Effector memory CD4-positive, alpha-beta T cell (primary cell): ENCODE results near the gene TRAPPC5.

ENCODE experiments used
- DNase-seq, 3 donors: peaks; one replicate each; pipeline ENCODE4 v3.0.0-alpha.2; 2020
- H3K27ac ChIP-seq: 2 replicates; pipeline ENCODE4 v1.7.0; 2013; ENCODE audit warnings: mild to moderate bottlenecking, low read length, moderate library complexity; ENCODE audit not compliant: insufficient read depth, poor library complexity, severe bottlenecking
- H3K27me3 ChIP-seq: replicated peaks from 2 replicates; pipeline ENCODE4 v1.7.0; 2013; ENCODE audit warnings: mild to moderate bottlenecking, low read length; ENCODE audit not compliant: insufficient read depth, control insufficient read depth, poor library complexity, severe bottlenecking
- H3K36me3 ChIP-seq: 2 replicates; pipeline ENCODE4 v1.7.0; 2013; ENCODE audit warnings: mild to moderate bottlenecking, low read length, moderate library complexity; ENCODE audit not compliant: control insufficient read depth, insufficient read depth
- H3K4me1 ChIP-seq: 2 replicates; pipeline ENCODE4 v1.7.0; 2013; ENCODE audit warnings: low read length, mild to moderate bottlenecking; ENCODE audit not compliant: control insufficient read depth, insufficient read depth, poor library complexity, severe bottlenecking
- H3K4me3 ChIP-seq: 2 replicates; pipeline ENCODE4 v1.7.0; 2013; ENCODE audit warnings: low read length, low read depth, mild to moderate bottlenecking; ENCODE audit not compliant: insufficient read depth, poor library complexity, severe bottlenecking
- H3K9me3 ChIP-seq: 2 replicates; pipeline ENCODE4 v1.7.0; 2013; ENCODE audit warnings: mild to moderate bottlenecking, low read length, moderate library complexity; ENCODE audit not compliant: control insufficient read depth
- total RNA-seq, 3 donors: gene quantifications; one replicate each; lab custom pipeline; 2026; lab: John Stamatoyannopoulos, UW

Gene TRAPPC5
- total RNA-seq = 1.2 to 2.1 (median 1.7) reads per million in 3 donors

- Histone ChIP-seq H3K36me3 (peaks cover 7% of the 10 kb centered on the region), H3K27me3 (no peaks in the 10 kb centered on the region), H3K27ac (peak within 1 kb of the TSS; percentile 91), H3K4me3 (peak within 1 kb of the TSS; percentile 99), H3K4me1 (peaks cover 37% of the 10 kb centered on the region), H3K9me3 (no peaks in the 10 kb centered on the region)
- peak; percentile 75 to 79 (median 75) for DNase-seq
Measured at GRCh38 chr19:7680606-7681339, at the start of gene TRAPPC5. TSS of gene TRAPPC5 (plus strand) at chr19:7680833. CDS start at chr19:7682254, 1,421 bp downstream.

GRCh38 chr19:7631577-7631976 is 49.1 kb upstream of the TRAPPC5 start:
- DNase-seq = no peak
- H3K36me3 ChIP-seq = peaks cover 7% of the 10 kb centered on the region
- no peak overlapping the region for H3K27ac ChIP-seq
- H3K4me3 ChIP-seq = no peak overlapping the region
- H3K4me1 ChIP-seq = peaks cover 29% of the 10 kb centered on the region
- no peaks in the 10 kb centered on the region for H3K27me3 ChIP-seq
- H3K9me3 ChIP-seq = no peaks in the 10 kb centered on the region

- Histone ChIP-seq H3K4me1 (peaks cover 29% of the 10 kb centered on the region), H3K36me3 (peaks cover 7% of the 10 kb centered on the region), H3K27ac (no peak overlapping the region), H3K4me3 (no peak overlapping the region), H3K9me3 (no peaks in the 10 kb centered on the region), H3K27me3 (no peaks in the 10 kb centered on the region)
- no peak for DNase-seq
Measured at GRCh38 chr19:7632340-7633203, 48.1 kb upstream of the TRAPPC5 start.

GRCh38 chr19:7633698-7634097 is 46.9 kb upstream of the TRAPPC5 start, which contains the start of gene PCP2:
TSS of gene PCP2 (minus strand) at chr19:7633719. CDS start at chr19:7633457, 262 bp downstream.
- H3K36me3 ChIP-seq = peaks cover 7% of the 10 kb centered on the region

GRCh38 chr19:7635670-7636069 is 45.0 kb upstream of the TRAPPC5 start:
- Histone ChIP-seq H3K27me3 (no peaks in the 10 kb centered on the region), H3K4me1 (peaks cover 20% of the 10 kb centered on the region), H3K27ac (no peak overlapping the region), H3K9me3 (no peaks in the 10 kb centered on the region), H3K36me3 (peaks cover 10% of the 10 kb centered on the region), H3K4me3 (no peak overlapping the region)
- no peak for DNase-seq

More at GRCh38 chr19:7633698-7634097, 46.9 kb upstream of the TRAPPC5 start, which contains the start of gene PCP2:
- H3K4me3 ChIP-seq = no peak within 1 kb of the TSS
- no peak for DNase-seq
- H3K27ac ChIP-seq = no peak within 1 kb of the TSS
- H3K4me1 ChIP-seq = peaks cover 27% of the 10 kb centered on the region
- no peaks in the 10 kb centered on the region for H3K27me3 ChIP-seq
- H3K9me3 ChIP-seq = no peaks in the 10 kb centered on the region

- no peaks in the 10 kb centered on the region for H3K9me3 ChIP-seq
- no peaks in the 10 kb centered on the region for H3K27me3 ChIP-seq
- H3K4me3 ChIP-seq = peak overlapping the region; percentile 2
- H3K4me1 ChIP-seq = peaks cover 18% of the 10 kb centered on the region
- peaks cover 12% of the 10 kb centered on the region for H3K36me3 ChIP-seq
- no peak for DNase-seq
- peak overlapping the region; percentile 81 for H3K27ac ChIP-seq
Measured at GRCh38 chr19:7636317-7636690, 44.3 kb upstream of the TRAPPC5 start.

- peaks cover 18% of the 10 kb centered on the region for H3K4me1 ChIP-seq
- H3K36me3 ChIP-seq = peaks cover 13% of the 10 kb centered on the region
- peak within 1 kb of the TSS; percentile 65 for H3K4me3 ChIP-seq
- no peaks in the 10 kb centered on the region for H3K27me3 ChIP-seq
- no peaks in the 10 kb centered on the region for H3K9me3 ChIP-seq
- peak within 1 kb of the TSS; percentile 81 for H3K27ac ChIP-seq
- peak; percentile 91 to 94 (median 91) for DNase-seq
Measured at GRCh38 chr19:7636691-7637373, 43.8 kb upstream of the TRAPPC5 start, which contains the start of gene STXBP2. TSS of gene STXBP2 (plus strand) at chr19:7637110. CDS start at chr19:7637150, 40 bp downstream.

- peak overlapping the region; percentile 65 for H3K4me3 ChIP-seq
- no peak for DNase-seq
- H3K36me3 ChIP-seq = peaks cover 14% of the 10 kb centered on the region
- no peaks in the 10 kb centered on the region for H3K9me3 ChIP-seq
- peak overlapping the region; percentile 81 for H3K27ac ChIP-seq
- no peaks in the 10 kb centered on the region for H3K27me3 ChIP-seq
- H3K4me1 ChIP-seq = peaks cover 18% of the 10 kb centered on the region
Measured at GRCh38 chr19:7637374-7638256, 43.0 kb upstream of the TRAPPC5 start.
